HEK293T (cell line): ENCODE results near the gene CLIC4.
"Not testable (repeated sequence)": the region's sequence is repeated elsewhere in the genome, so short reads cannot be mapped to it uniquely, and the experiment has no call there.

Experiments used
- ARNT ChIP-seq: fragments of 450-650 bp; IDR thresholded peaks from 2 replicates; pipeline ENCODE4 v1.6.1; 2017; ENCODE audit warnings: mild to moderate bottlenecking
- BHLHE40 ChIP-seq: fragments of 450-650 bp; IDR thresholded peaks from 2 replicates; pipeline ENCODE4 v1.6.1; 2016; ENCODE audit warnings: mild to moderate bottlenecking, moderate library complexity, borderline replicate concordance
- CTBP1 ChIP-seq: fragments of 450-650 bp; IDR thresholded peaks from 2 replicates; pipeline ENCODE4 v1.6.1; 2016; ENCODE audit warnings: borderline replicate concordance
- FOXK2 ChIP-seq: fragments of 450-650 bp; IDR thresholded peaks from 2 replicates; pipeline ENCODE4 v1.6.1; 2016; ENCODE audit warnings: mild to moderate bottlenecking
- FOXM1 ChIP-seq: fragments of 450-650 bp; IDR thresholded peaks from 2 replicates; pipeline ENCODE4 v1.6.1; 2017; ENCODE audit warnings: mild to moderate bottlenecking, borderline replicate concordance
- HDGF ChIP-seq: fragments of 450-650 bp; IDR thresholded peaks from 2 replicates; pipeline ENCODE4 v1.6.1; 2017; ENCODE audit warnings: antibody characterized with exemption, borderline replicate concordance
- L3MBTL2 ChIP-seq: fragments of 450-650 bp; conservative IDR thresholded peaks from 2 replicates; pipeline ENCODE4 v1.6.1; 2016; ENCODE audit warnings: mild to moderate bottlenecking
- SP1 ChIP-seq: fragments of 450-650 bp; IDR thresholded peaks from 2 replicates; pipeline ENCODE4 v1.6.1; 2017
- SUZ12 ChIP-seq: fragments of 450-650 bp; IDR thresholded peaks from 2 replicates; pipeline ENCODE4 v1.6.1; 2016; ENCODE audit warnings: mild to moderate bottlenecking
- ZNF384 ChIP-seq: fragments of 450-650 bp; IDR thresholded peaks from 2 replicates; pipeline ENCODE4 v1.6.1; 2016
- TF ChIP-seq, protein P1 (sequence below): fragments of 450-650 bp; IDR thresholded peaks from 2 replicates; pipeline ENCODE4 v1.6.1; 2016

DNA sequence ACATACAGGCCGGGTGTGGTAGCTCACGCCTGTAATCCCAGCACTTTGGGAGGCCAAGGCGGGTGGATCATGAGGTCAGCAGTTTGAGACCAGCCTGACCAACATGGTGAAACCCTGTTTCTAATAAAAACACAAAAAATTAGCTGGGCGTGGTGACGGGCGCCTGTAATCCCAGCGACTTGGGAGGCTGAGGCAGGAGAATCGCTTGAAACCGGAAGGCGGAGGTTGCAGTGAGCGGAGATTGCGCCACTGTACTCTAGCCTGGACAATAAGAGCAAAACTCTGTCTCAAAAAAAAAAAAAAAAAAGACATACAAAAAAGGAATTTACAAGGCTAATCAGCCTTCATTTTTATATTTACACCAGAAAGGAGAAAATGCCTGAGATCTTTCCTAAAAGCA lies 78.2 kb downstream of the CLIC4 start:
- not testable (repeated sequence) for TF ChIP-seq SUZ12, BHLHE40, FOXM1, HDGF, SP1, L3MBTL2, ZNF384, FOXK2, CTBP1, ARNT
- TF ChIP-seq, protein P1, sequence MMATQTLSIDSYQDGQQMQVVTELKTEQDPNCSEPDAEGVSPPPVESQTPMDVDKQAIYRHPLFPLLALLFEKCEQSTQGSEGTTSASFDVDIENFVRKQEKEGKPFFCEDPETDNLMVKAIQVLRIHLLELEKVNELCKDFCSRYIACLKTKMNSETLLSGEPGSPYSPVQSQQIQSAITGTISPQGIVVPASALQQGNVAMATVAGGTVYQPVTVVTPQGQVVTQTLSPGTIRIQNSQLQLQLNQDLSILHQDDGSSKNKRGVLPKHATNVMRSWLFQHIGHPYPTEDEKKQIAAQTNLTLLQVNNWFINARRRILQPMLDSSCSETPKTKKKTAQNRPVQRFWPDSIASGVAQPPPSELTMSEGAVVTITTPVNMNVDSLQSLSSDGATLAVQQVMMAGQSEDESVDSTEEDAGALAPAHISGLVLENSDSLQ = not testable (repeated sequence)
